ENCODE data around the gene SZT2. TPM values are rescaled to one million over a fixed set of nuclear protein-coding genes. Genes with fewer than 3 reads are reported as not detected.
A peak's percentile ranks its signal among the peaks of the same experiment; 100 is the strongest.

SZT2 gene
- total and polyA plus RNA-seq, 9 donors = 10.5 to 20.1 (median 14.9) TPM

GRCh38 chr1:43432171-43432860 lies 42.6 kb downstream of the SZT2 start:
- no peak for DNase-seq
- 95% methylated on average over 5 of the region's 9 CpGs for WGBS (ENCODE audit: insufficient coverage)
- Histone ChIP-seq H3K27ac (ENCODE audit: low read length) (no peak overlapping the region), H3K4me3 (ENCODE audit: low read length) (no peak overlapping the region), H3K4me1 (ENCODE audit: control insufficient read depth, insufficient read depth, low read length) (peaks cover 2% of the 10 kb centered on the region), H3K27me3 (ENCODE audit: control insufficient read depth, insufficient read depth, low read length) (no peaks in the 10 kb centered on the region), H3K9me3 (replicated peaks; ENCODE audit: control insufficient read depth, low read depth, low read length) (no peaks in the 10 kb centered on the region), H3K36me3 (ENCODE audit: control insufficient read depth, insufficient read depth, low read length) (peaks cover 92% of the 10 kb centered on the region)

GRCh38 chr1:43432907-43433306 lies 43.2 kb downstream of the SZT2 start:
- peaks cover 2% of the 10 kb centered on the region for H3K4me1 ChIP-seq (ENCODE audit: control insufficient read depth, insufficient read depth, low read length)
- H3K4me3 ChIP-seq (ENCODE audit: low read length) = no peak overlapping the region
- H3K9me3 ChIP-seq (replicated peaks; ENCODE audit: control insufficient read depth, low read depth, low read length) = no peaks in the 10 kb centered on the region
- no peak for DNase-seq
- H3K27me3 ChIP-seq (ENCODE audit: control insufficient read depth, insufficient read depth, low read length) = no peaks in the 10 kb centered on the region
- H3K36me3 ChIP-seq (ENCODE audit: control insufficient read depth, insufficient read depth, low read length) = peaks cover 92% of the 10 kb centered on the region
- WGBS (ENCODE audit: insufficient coverage) = 93% methylated on average over 2 of the region's 5 CpGs
- no peak overlapping the region for H3K27ac ChIP-seq (ENCODE audit: low read length)

GRCh38 chr1:43434256-43434655 lies 44.6 kb downstream of the SZT2 start:
- WGBS (ENCODE audit: insufficient coverage) = 82% methylated on average over 2 of the region's 7 CpGs
- no peak for DNase-seq
- no peaks in the 10 kb centered on the region for H3K27me3 ChIP-seq (ENCODE audit: control insufficient read depth, insufficient read depth, low read length)
- no peaks in the 10 kb centered on the region for H3K9me3 ChIP-seq (replicated peaks; ENCODE audit: control insufficient read depth, low read depth, low read length)
- no peak overlapping the region for H3K4me3 ChIP-seq (ENCODE audit: low read length)
- peaks cover 2% of the 10 kb centered on the region for H3K4me1 ChIP-seq (ENCODE audit: control insufficient read depth, insufficient read depth, low read length)
- H3K27ac ChIP-seq (ENCODE audit: low read length) = no peak overlapping the region
- H3K36me3 ChIP-seq (ENCODE audit: control insufficient read depth, insufficient read depth, low read length) = peaks cover 91% of the 10 kb centered on the region

GRCh38 chr1:43435146-43436145 lies 45.7 kb downstream of the SZT2 start:
- Histone ChIP-seq H3K9me3 (replicated peaks; ENCODE audit: control insufficient read depth, low read depth, low read length) (no peaks in the 10 kb centered on the region), H3K4me3 (ENCODE audit: low read length) (no peak overlapping the region), H3K27me3 (ENCODE audit: control insufficient read depth, insufficient read depth, low read length) (no peaks in the 10 kb centered on the region), H3K27ac (ENCODE audit: low read length) (peak overlapping the region; percentile 65), H3K36me3 (ENCODE audit: control insufficient read depth, insufficient read depth, low read length) (peaks cover 91% of the 10 kb centered on the region), H3K4me1 (ENCODE audit: control insufficient read depth, insufficient read depth, low read length) (peaks cover 2% of the 10 kb centered on the region)
- 54% methylated on average over 11 of the region's 14 CpGs for WGBS (ENCODE audit: insufficient coverage)
- peak; percentile 92 for DNase-seq

GRCh38 chr1:43436371-43436770 lies 46.7 kb downstream of the SZT2 start:
- WGBS (ENCODE audit: insufficient coverage) = 79% methylated on average over 1 of the region's 3 CpGs
- Histone ChIP-seq H3K27me3 (ENCODE audit: control insufficient read depth, insufficient read depth, low read length) (no peaks in the 10 kb centered on the region), H3K36me3 (ENCODE audit: control insufficient read depth, insufficient read depth, low read length) (peaks cover 91% of the 10 kb centered on the region), H3K9me3 (replicated peaks; ENCODE audit: control insufficient read depth, low read depth, low read length) (no peaks in the 10 kb centered on the region), H3K4me3 (ENCODE audit: low read length) (no peak overlapping the region), H3K27ac (ENCODE audit: low read length) (no peak overlapping the region), H3K4me1 (ENCODE audit: control insufficient read depth, insufficient read depth, low read length) (peaks cover 2% of the 10 kb centered on the region)
- no peak for DNase-seq

GRCh38 chr1:43437031-43437973 lies 47.6 kb downstream of the SZT2 start:
- H3K9me3 ChIP-seq (replicated peaks; ENCODE audit: control insufficient read depth, low read depth, low read length) = no peaks in the 10 kb centered on the region
- no peak for DNase-seq
- WGBS (ENCODE audit: insufficient coverage) = 89% methylated on average over 16 of the region's 20 CpGs
- H3K4me3 ChIP-seq (ENCODE audit: low read length) = no peak overlapping the region
- H3K27me3 ChIP-seq (ENCODE audit: control insufficient read depth, insufficient read depth, low read length) = no peaks in the 10 kb centered on the region
- H3K4me1 ChIP-seq (ENCODE audit: control insufficient read depth, insufficient read depth, low read length) = peaks cover 2% of the 10 kb centered on the region
- no peak overlapping the region for H3K27ac ChIP-seq (ENCODE audit: low read length)
- peaks cover 89% of the 10 kb centered on the region for H3K36me3 ChIP-seq (ENCODE audit: control insufficient read depth, insufficient read depth, low read length)

- no peaks in the 10 kb centered on the region for H3K9me3 ChIP-seq (replicated peaks; ENCODE audit: control insufficient read depth, low read depth, low read length)
- H3K27ac ChIP-seq (ENCODE audit: low read length) = no peak overlapping the region
- H3K4me3 ChIP-seq (ENCODE audit: low read length) = no peak overlapping the region
- peaks cover 2% of the 10 kb centered on the region for H3K4me1 ChIP-seq (ENCODE audit: control insufficient read depth, insufficient read depth, low read length)
- DNase-seq = no peak
- no peaks in the 10 kb centered on the region for H3K27me3 ChIP-seq (ENCODE audit: control insufficient read depth, insufficient read depth, low read length)
- peaks cover 89% of the 10 kb centered on the region for H3K36me3 ChIP-seq (ENCODE audit: control insufficient read depth, insufficient read depth, low read length)
- WGBS (ENCODE audit: insufficient coverage) = 71% methylated on average over 1 of the region's 3 CpGs
Measured at GRCh38 chr1:43438006-43438405, 48.3 kb downstream of the SZT2 start.

GRCh38 chr1:43438576-43438952 lies 48.9 kb downstream of the SZT2 start:
- WGBS (ENCODE audit: insufficient coverage) = 94% methylated on average over 8 of the region's 8 CpGs
- H3K36me3 ChIP-seq (ENCODE audit: control insufficient read depth, insufficient read depth, low read length) = peaks cover 89% of the 10 kb centered on the region
- no peak overlapping the region for H3K4me3 ChIP-seq (ENCODE audit: low read length)
- peaks cover 2% of the 10 kb centered on the region for H3K4me1 ChIP-seq (ENCODE audit: control insufficient read depth, insufficient read depth, low read length)
- H3K9me3 ChIP-seq (replicated peaks; ENCODE audit: control insufficient read depth, low read depth, low read length) = no peaks in the 10 kb centered on the region
- H3K27me3 ChIP-seq (ENCODE audit: control insufficient read depth, insufficient read depth, low read length) = no peaks in the 10 kb centered on the region
- DNase-seq = no peak
- H3K27ac ChIP-seq (ENCODE audit: low read length) = no peak overlapping the region

- WGBS (ENCODE audit: insufficient coverage) = 90% methylated on average over 7 of the region's 10 CpGs
- no peak overlapping the region for H3K4me3 ChIP-seq (ENCODE audit: low read length)
- H3K4me1 ChIP-seq (ENCODE audit: control insufficient read depth, insufficient read depth, low read length) = peaks cover 2% of the 10 kb centered on the region
- no peaks in the 10 kb centered on the region for H3K9me3 ChIP-seq (replicated peaks; ENCODE audit: control insufficient read depth, low read depth, low read length)
- H3K36me3 ChIP-seq (ENCODE audit: control insufficient read depth, insufficient read depth, low read length) = peaks cover 90% of the 10 kb centered on the region
- H3K27me3 ChIP-seq (ENCODE audit: control insufficient read depth, insufficient read depth, low read length) = no peaks in the 10 kb centered on the region
- no peak for DNase-seq
- no peak overlapping the region for H3K27ac ChIP-seq (ENCODE audit: low read length)
Measured at GRCh38 chr1:43438953-43439581, 49.4 kb downstream of the SZT2 start.
